NT2/D1 (cell line): Measurements from ENCODE around the gene ZNF277.
A peak's percentile ranks its signal among the peaks of the same experiment; 100 is the strongest.
"Not testable (repeated sequence)": the region's sequence is repeated elsewhere in the genome, so short reads cannot be mapped to it uniquely, and the experiment has no call there.

Experiments used
- DNase-seq: peaks from one replicate; pipeline ENCODE4 v3.0.0-alpha.2; 2011; ENCODE audit warnings: low read depth, low spot score
- H3K27me3 ChIP-seq: 2 replicates; pipeline ENCODE4 v1.6.0; 2011; ENCODE audit warnings: mild to moderate bottlenecking; ENCODE audit not compliant: insufficient read length, insufficient read depth
- H3K36me3 ChIP-seq: 2 replicates; pipeline ENCODE4 v1.6.1; 2011; ENCODE audit warnings: mild to moderate bottlenecking, low read length, mixed read lengths; ENCODE audit not compliant: insufficient read depth, insufficient read length
- H3K4me1 ChIP-seq: 2 replicates; pipeline ENCODE4 v1.5.1; 2011; ENCODE audit not compliant: insufficient read depth, insufficient read length
- H3K4me3 ChIP-seq: 2 replicates; pipeline ENCODE4 v1.5.1; 2011; ENCODE audit warnings: low read depth; ENCODE audit not compliant: insufficient read length
- H3K9ac ChIP-seq: 2 replicates; pipeline ENCODE4 v1.6.0; 2011; ENCODE audit warnings: low read depth; ENCODE audit not compliant: insufficient read length
- H3K9me3 ChIP-seq: 2 replicates; pipeline ENCODE4 v1.5.1; 2011; ENCODE audit warnings: mild to moderate bottlenecking, low read length; ENCODE audit not compliant: insufficient read depth
- SUZ12 ChIP-seq: IDR thresholded peaks from 2 replicates; pipeline ENCODE4 v1.6.1; 2011; ENCODE audit not compliant: insufficient read length, insufficient read depth; ENCODE audit errors: extremely low read depth
- YY1 ChIP-seq: IDR thresholded peaks from 2 replicates; pipeline ENCODE4 v1.6.1; 2011; ENCODE audit not compliant: insufficient read length, insufficient read depth
- ZNF274 ChIP-seq: IDR thresholded peaks from 2 replicates; pipeline ENCODE4 v1.6.1; 2011; ENCODE audit warnings: mild to moderate bottlenecking, low read depth, low read length

The ZNF277 gene

GRCh38 chr7:112383671-112384417 is 177.3 kb downstream of the ZNF277 start:
- no peak for DNase-seq
- no peaks in the 10 kb centered on the region for H3K9me3 ChIP-seq
- no peaks in the 10 kb centered on the region for H3K36me3 ChIP-seq
- H3K27me3 ChIP-seq = no peaks in the 10 kb centered on the region
- no peak overlapping the region for H3K9ac ChIP-seq
- H3K4me3 ChIP-seq = no peak overlapping the region
- TF ChIP-seq ZNF274 (no peak), SUZ12 (no peak), YY1 (no peak)
- no peaks in the 10 kb centered on the region for H3K4me1 ChIP-seq

DNA sequence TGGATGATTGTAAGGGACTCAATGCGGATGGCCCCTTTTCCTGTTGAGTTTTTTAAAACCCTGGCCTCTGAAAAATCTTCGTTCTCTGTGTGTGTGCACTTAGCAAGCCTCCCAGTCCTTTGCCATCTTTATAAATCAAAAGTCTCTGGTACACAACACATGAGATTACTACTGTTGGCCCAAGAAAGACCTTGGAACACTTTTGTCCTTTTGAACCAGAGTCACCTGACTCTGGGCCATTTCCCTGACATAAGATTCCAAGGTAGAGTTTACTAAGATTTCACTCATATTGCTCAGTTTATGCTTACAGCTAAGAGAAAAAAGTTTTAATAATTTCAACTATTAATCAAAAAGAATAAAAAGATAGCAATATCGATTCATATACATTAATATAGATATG is 179.0 kb downstream of the ZNF277 start:
- no peaks in the 10 kb centered on the region for H3K4me1 ChIP-seq
- TF ChIP-seq ZNF274 (no peak), SUZ12 (no peak), YY1 (no peak)
- no peaks in the 10 kb centered on the region for H3K36me3 ChIP-seq
- no peak for DNase-seq
- no peaks in the 10 kb centered on the region for H3K9me3 ChIP-seq
- H3K9ac ChIP-seq = no peak overlapping the region
- no peak overlapping the region for H3K4me3 ChIP-seq
- peaks cover 1% of the 10 kb centered on the region for H3K27me3 ChIP-seq

DNA sequence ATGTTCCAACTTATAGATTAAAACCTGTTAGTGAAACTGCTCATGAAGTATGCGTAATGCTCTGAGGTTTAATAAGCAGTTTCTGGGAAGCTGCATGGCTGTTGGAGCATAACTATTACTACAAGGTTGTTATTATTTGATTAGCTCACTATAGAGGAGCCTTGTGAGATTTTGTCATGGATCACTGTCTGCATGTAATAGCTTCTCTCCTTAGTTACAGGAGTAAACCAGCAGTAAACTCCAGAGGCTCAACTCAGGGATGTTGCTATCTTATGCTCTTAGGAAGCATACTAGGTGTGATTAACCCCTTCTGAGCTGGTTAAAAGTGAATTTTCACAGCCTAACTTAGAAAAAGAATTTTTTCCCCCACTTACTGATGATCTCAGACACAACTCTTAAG is 180.1 kb downstream of the ZNF277 start:
- Histone ChIP-seq H3K27me3 (peaks cover 6% of the 10 kb centered on the region), H3K36me3 (no peaks in the 10 kb centered on the region), H3K4me1 (no peaks in the 10 kb centered on the region), H3K4me3 (no peak overlapping the region), H3K9ac (no peak overlapping the region), H3K9me3 (no peaks in the 10 kb centered on the region)
- TF ChIP-seq SUZ12 = no peak
- no peak for TF ChIP-seq YY1
- TF ChIP-seq ZNF274 = no peak
- DNase-seq = no peak

- no peak for DNase-seq
- Histone ChIP-seq H3K4me3 (no peak overlapping the region), H3K36me3 (no peaks in the 10 kb centered on the region), H3K9ac (no peak overlapping the region), H3K27me3 (peaks cover 6% of the 10 kb centered on the region), H3K9me3 (no peaks in the 10 kb centered on the region), H3K4me1 (no peaks in the 10 kb centered on the region)
- TF ChIP-seq ZNF274 = no peak
- no peak for TF ChIP-seq SUZ12
- no peak for TF ChIP-seq YY1
Observed at GRCh38 chr7:112390167-112390566, 183.7 kb downstream of the ZNF277 start.

- not testable (repeated sequence) for H3K4me3 ChIP-seq, H3K9ac ChIP-seq, H3K9me3 ChIP-seq, DNase-seq, H3K27me3 ChIP-seq, H3K4me1 ChIP-seq, H3K36me3 ChIP-seq
Observed at GRCh38 chr7:112391079-112391821, 184.8 kb downstream of the ZNF277 start.

DNA sequence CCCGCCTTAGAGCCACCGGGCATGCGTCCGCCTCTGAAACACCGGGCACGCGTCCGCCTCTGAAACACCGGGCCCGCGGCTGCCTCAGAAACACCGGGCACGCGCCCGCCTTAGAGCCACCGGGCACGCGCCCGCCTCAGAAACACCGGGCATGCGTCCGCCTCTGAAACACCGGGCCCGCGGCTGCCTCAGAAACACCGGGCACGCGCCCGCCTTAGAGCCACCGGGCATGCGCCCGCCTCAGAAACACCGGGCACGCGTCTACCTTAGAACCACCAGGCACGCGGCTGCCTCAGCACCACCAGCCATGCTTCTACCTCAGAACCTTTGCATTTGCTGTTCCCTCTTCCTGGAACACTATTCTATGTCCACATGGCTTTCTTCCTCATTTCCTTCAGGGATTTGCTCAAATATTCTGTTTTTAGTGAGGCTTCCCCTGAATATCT is 185.4 kb downstream of the ZNF277 start:
- H3K9me3 ChIP-seq, H3K36me3 ChIP-seq, H3K27me3 ChIP-seq, H3K4me1 ChIP-seq: not testable (repeated sequence)
- peak overlapping the region; percentile 50 for H3K4me3 ChIP-seq
- peak overlapping the region; percentile 63 for H3K9ac ChIP-seq
- DNase-seq = peak; percentile 25
